ENCODE measurements around the gene FAP.

FAP gene

DNA sequence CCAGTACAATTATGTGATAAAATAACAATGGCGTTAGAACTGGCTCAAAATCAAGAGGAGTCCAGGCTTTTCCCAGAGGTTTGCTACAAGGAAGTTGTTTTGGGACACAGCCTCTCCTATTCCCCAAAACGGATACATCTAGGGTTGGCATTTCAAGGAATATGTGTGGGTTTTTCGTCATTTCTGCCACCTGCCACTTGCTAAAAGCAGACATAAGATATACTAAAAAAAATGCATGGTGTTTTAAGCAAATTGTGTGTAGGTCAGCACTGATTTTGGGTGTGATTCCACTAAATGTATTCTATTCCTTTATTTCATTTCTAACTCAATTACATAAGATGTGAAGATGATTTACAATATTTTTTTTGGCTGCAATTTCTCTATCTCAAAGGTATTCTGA, 54.8 kb downstream of the FAP start:
- no peak for DNase-seq
- intact Hi-C loops (cut with DNase I): no loop called here

GRCh38 chr2:162185541-162186232, 57.6 kb downstream of the FAP start:
- intact Hi-C loops (cut with DNase I): no loop called here
- no peak for DNase-seq

DNA sequence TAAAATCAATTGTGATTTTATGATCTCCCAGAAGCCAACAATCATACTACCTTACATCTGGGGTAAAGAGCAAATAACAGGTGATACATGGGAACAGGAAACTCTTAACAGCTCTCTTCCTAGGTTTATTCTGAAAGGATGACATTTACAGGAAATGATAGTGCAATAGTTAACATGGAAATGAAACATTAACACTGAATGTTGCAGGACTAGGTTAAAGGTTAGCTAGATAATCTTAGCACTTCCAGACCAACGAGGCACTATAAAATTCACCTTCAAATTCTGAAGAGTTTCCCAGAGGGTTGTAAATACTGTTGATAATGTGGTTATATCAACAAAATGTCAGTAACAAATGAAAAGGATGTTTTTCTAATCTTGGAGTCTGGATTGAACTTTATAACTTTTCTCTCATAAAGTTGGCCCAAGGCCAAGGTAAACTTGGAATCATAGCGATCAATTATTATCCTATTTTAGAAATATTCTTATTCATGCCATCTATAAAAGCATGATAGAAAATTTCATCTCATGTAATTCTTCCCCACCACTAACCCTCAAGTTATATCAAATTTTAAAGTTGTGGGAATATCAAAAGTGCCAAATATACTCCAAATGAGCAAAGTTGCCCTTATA, 58.3 kb downstream of the FAP start:
- no peak for DNase-seq
- intact Hi-C loops (cut with DNase I): no loop called here

- intact Hi-C loops (cut with DNase I): no loop called here
Measured at GRCh38 chr2:162184359-162184758, 58.9 kb downstream of the FAP start.

DNA sequence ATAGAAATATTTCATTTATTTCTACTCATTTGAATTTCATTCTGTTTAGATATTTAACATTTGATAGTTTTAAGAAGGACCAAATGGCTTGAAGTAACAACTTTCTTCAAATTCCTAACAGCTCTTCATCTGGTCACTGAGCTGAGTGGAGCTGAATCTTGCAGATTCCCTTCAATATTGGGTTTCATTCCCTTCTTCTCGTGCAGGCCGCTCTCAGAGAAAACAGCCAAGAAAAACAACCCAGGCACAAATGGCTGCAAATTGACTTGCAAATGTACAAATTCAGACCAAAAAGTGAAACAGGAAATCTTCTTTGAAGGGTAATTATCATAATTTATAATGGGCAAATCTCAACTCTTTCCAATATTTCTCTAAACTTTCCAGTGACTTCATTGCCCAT, 60.9 kb downstream of the FAP start:
- DNase-seq: no peak
- intact Hi-C loops (cut with DNase I): no loop called here

More at GRCh38 chr2:162184359-162184758, 58.9 kb downstream of the FAP start:
- peak in 6 of 10 donors; percentile 34 to 89 (median 60) for DNase-seq

DNA sequence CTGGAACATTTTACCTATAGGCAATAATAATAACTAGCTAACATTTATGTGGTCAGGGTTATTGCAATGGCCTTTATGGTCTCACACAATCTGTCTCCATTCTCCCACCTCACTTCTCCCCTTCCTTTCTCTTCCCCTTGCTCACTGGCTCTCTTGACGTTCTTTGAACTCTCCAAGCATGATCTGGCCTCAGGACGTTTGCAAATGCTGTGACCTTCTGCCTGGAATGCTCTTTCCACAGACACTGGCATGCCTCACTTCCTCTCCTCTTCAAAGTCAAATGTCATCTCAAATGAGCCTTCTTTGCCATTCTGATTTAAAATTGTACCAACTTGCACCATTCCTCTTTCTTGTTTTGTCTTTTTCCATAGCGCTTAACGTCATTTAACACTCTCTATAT, 65.9 kb downstream of the FAP start:
- no peak for DNase-seq
- intact Hi-C loops (cut with DNase I): no loop called here

DNA sequence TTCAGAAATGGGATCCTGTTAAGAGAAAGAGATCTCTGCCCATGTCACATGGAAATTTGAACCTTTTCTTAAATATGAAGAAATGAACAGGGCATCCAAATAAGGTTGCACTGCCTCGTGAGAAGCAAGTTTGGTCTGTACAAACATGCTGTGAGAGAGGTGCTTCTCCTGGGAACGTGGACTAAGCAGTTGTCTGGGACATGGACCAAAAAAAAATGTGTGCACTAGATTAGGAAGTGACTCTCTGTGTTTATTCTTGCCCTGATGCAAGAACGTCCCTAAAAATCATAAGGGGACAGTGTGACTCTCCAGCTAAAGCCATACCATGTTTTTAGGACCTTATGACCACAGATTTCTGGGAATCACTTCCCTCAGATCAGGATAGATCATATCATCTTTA, 67.5 kb downstream of the FAP start:
- intact Hi-C loops (cut with DNase I): no loop called here
- DNase-seq: no peak

DNA sequence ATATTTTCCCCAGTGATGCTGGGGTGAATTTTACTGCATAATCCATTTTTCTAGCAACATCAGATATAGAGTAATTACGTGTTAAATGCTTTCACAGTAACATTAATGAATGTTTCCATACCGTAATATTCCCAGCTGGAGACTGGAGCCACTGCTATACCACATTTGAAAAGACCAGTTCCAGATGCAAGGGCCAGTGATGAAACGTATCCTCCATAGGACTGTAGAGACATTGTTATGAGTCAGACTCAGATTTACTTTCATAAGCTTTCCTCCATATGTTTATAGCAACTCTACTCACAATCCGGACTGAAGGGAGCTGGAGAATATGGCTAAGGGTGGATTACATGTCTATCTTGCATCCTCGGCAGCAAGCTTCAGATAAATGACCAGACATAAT, 68.5 kb downstream of the FAP start:
- intact Hi-C loops (cut with DNase I): no loop called here

GRCh38 chr2:162172802-162173370, 70.4 kb downstream of the FAP start:
- no peak for DNase-seq
- intact Hi-C loops (cut with DNase I): no loop called here

More for the DNA sequence above, 68.5 kb downstream of the FAP start:
- no peak for DNase-seq

- no peak for DNase-seq
- intact Hi-C loops (cut with DNase I): no loop called here
Measured at GRCh38 chr2:162166745-162167144, 76.5 kb downstream of the FAP start.

DNA sequence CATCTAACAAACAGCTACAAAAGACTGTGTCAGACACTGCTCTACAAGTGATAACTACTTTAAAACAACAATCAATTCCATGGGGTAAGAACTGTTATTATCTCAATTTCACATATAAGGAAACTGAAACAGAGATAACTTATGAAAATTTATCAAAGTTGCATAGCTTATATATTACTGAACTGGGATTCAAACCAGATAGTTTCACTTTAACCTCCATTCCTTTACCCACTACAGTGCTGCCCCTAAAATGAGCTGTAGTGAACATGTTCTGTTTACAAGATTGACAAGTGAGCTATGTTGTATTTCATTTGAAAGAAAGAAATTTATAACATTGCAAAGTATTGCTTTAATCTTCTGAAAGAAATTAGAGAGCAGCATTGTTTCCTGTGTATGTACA, 77.1 kb downstream of the FAP start:
- intact Hi-C loops (cut with DNase I): no loop called here
- DNase-seq: no peak

DNA sequence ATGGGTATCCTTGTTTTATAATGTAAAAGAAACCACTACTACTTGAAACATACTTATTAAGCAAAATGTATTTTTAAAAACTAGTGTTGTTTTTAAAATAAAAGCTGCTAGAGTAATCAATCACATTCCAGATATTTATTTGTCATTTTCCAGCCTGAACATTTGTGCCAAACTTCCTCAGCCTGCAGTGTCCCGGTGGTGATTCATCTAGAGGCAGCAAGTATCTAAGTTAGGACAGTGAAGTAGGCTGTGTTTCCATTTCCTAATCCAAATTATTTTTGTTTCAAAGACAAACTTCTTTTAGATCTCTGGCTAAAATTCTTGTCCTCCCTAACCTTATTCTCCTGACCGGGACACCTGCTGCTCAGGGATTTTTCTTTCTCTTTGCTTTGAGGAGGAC, 78.4 kb downstream of the FAP start:
- peak in 3 of 10 donors; percentile 14 to 78 (median 64) for DNase-seq
- intact Hi-C loops (cut with DNase I): no loop called here

- DNase-seq: no peak
- intact Hi-C loops (cut with DNase I): no loop called here
Measured at GRCh38 chr2:162159446-162159845, 83.8 kb downstream of the FAP start.

DNA sequence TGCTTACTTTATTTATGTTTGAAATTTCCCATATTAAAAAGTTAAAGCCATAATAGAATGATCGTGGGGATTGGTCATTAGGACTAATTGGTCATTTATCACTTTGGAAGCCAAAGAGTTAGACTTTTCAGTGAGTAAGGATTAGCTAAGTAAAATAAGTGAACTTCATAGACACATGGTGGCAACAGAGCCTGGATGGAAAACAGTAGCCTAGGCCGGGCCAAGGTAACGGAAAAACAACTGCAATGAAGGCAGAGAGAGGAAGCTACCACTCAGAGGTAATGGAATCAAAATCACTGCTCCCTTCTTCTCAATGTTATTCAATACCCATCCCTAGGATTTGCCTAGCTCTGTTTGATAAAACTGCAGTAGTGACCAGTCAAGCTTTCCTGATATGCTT, 87.1 kb downstream of the FAP start:
- no peak for DNase-seq
- intact Hi-C loops (cut with DNase I): no loop called here

DNA sequence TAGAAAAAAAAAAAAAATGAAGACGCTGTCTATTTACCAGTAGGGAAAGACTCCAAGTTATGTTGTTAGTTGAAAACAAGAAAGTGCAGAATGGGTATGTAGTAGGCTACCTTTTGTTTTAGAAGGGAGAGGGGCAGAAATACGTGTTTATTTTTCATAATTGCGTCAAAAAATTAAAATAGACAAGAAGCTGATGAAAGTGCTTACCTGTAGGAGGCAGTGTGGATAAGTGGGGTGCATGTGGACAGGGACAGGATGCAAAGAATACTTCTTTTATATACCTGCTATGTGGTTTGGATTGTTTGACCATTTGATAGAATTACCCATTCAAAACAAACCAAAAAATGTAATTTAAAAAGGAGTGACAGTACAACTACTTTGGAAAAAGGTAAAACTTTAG, 88.2 kb downstream of the FAP start:
- intact Hi-C loops (cut with DNase I): no loop called here
- no peak for DNase-seq

GRCh38 chr2:162153608-162154224, 89.5 kb downstream of the FAP start:
- DNase-seq: no peak
- intact Hi-C loops (cut with DNase I): no loop called here

DNA sequence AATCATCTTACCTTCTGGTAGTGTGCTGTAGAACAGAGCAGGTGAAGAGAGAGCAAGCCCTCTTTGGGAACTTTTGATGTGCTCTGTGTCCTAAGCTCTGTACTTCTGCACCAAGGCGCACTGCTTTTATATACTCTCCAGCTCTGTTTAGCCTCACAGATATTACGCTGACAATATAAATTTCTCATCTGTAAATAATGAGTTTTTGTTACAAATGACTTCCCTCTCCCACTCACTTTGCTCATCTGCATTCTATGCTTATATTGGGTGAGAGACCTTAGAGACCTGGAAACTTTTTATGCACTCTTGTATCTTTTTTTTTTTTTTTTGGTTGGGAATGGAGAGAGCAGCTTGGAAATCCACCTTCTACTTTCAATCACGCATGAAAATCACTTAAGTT, 91.1 kb downstream of the FAP start, which contains the start of gene GCG:
TSS of gene GCG (minus strand) at position 101 of the 400 bp plus-strand sequence. CDS start 3,069 bp downstream, outside the sequence.
- no peak for DNase-seq
- intact Hi-C loops (cut with DNase I): no loop called here

- no peak for DNase-seq
- intact Hi-C loops (cut with DNase I): no loop called here
Measured at GRCh38 chr2:162149940-162150339, 93.3 kb downstream of the FAP start.

DNA sequence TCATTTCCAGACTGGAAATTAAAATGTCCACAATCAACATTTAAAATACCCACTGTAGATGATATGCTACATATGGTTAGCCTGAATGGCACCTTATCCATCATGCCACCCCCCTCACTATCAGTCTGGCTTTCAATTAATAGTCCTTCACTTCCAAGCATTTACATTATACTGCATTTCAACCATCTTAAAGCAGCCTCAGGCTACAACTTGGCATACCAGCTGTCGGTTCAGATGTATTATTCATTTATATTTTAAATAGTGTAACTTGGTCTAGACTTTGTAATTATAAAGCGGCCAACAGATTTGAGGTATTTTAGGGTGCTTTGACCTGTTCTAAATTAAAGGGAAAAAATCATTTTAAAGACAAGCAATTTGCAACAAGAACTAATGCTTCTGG, 93.8 kb downstream of the FAP start:
- intact Hi-C loops (cut with DNase I): no loop called here
- DNase-seq: no peak

GRCh38 chr2:162148956-162149355, 94.3 kb downstream of the FAP start:
- intact Hi-C loops (cut with DNase I): no loop called here
- DNase-seq: no peak

- intact Hi-C loops (cut with DNase I): no loop called here
- no peak for DNase-seq
Measured at GRCh38 chr2:162143969-162144368, 99.3 kb downstream of the FAP start.

GRCh38 chr2:162138310-162138709, 104.9 kb downstream of the FAP start:
- intact Hi-C loops (cut with DNase I): no loop called here

More at GRCh38 chr2:162138310-162138709, 104.9 kb downstream of the FAP start:
- DNase-seq: no peak
